H9 (cell line): ENCODE measurements around the gene METTL16. TPM values are rescaled to one million over a fixed set of nuclear protein-coding genes. Genes with fewer than 3 reads are reported as not detected.

Source experiments
- DNase-seq: peaks from one replicate; pipeline ENCODE4 v3.0.0-alpha.2; 2017
- H2AFZ ChIP-seq: one replicate; pipeline ENCODE4 v1.6.1; 2013; ENCODE audit warnings: mild to moderate bottlenecking, low read length, control low read depth, moderate library complexity
- H2AK5ac ChIP-seq: 2 replicates; pipeline ENCODE4 v1.6.1; 2013; ENCODE audit warnings: low read length, control low read depth, mixed read lengths; ENCODE audit not compliant: insufficient read length
- H2BK120ac ChIP-seq: one replicate; pipeline ENCODE4 v1.6.1; 2013; ENCODE audit warnings: low read depth, mild to moderate bottlenecking, low read length, control low read depth, inconsistent platforms; ENCODE audit not compliant: poor library complexity, severe bottlenecking
- H2BK12ac ChIP-seq: 2 replicates; pipeline ENCODE4 v1.6.1; 2013; ENCODE audit warnings: low read length, control low read depth, mixed read lengths, low read depth; ENCODE audit not compliant: insufficient read length
- H2BK15ac ChIP-seq: 2 replicates; pipeline ENCODE4 v1.6.1; 2013; ENCODE audit warnings: low read depth, low read length, control low read depth
- H2BK20ac ChIP-seq: one replicate; pipeline ENCODE4 v1.6.1; 2013; ENCODE audit warnings: low read depth, mild to moderate bottlenecking, low read length, control low read depth, inconsistent platforms; ENCODE audit not compliant: poor library complexity, severe bottlenecking
- H2BK5ac ChIP-seq: 2 replicates; pipeline ENCODE4 v1.6.1; 2013; ENCODE audit warnings: low read length, control low read depth, mixed read lengths; ENCODE audit not compliant: insufficient read length
- H3K14ac ChIP-seq: 2 replicates; pipeline ENCODE4 v1.6.1; 2013; ENCODE audit warnings: low read length, control low read depth; ENCODE audit not compliant: insufficient read depth
- H3K18ac ChIP-seq: 2 replicates; pipeline ENCODE4 v1.6.1; 2013; ENCODE audit warnings: low read depth, mild to moderate bottlenecking, mixed read lengths, low read length, control low read depth; ENCODE audit not compliant: insufficient read length
- H3K23ac ChIP-seq: 2 replicates; pipeline ENCODE4 v1.6.1; 2013; ENCODE audit warnings: low read length, control low read depth, mixed read lengths, low read depth; ENCODE audit not compliant: insufficient read length
- H3K23me2 ChIP-seq: 2 replicates; pipeline ENCODE4 v1.6.1; 2013; ENCODE audit warnings: low read depth, mild to moderate bottlenecking, mixed read lengths, low read length, control low read depth; ENCODE audit not compliant: insufficient read length, poor library complexity, severe bottlenecking
- H3K27ac ChIP-seq: 2 replicates; pipeline ENCODE4 v1.5.1; 2013; ENCODE audit warnings: low read length, control low read depth, mixed read lengths, low read depth; ENCODE audit not compliant: insufficient read length
- H3K27me3 ChIP-seq: 2 replicates; pipeline ENCODE4 v1.6.1; 2013; ENCODE audit warnings: low read length, control low read depth, inconsistent platforms; ENCODE audit not compliant: insufficient read depth
- H3K4ac ChIP-seq: 2 replicates; pipeline ENCODE4 v1.6.1; 2013; ENCODE audit warnings: low read depth, mild to moderate bottlenecking, control low read depth, inconsistent platforms, low read length, moderate library complexity
- H3K4me1 ChIP-seq: 2 replicates; pipeline ENCODE4 v1.6.1; 2013; ENCODE audit warnings: low read length, control low read depth, inconsistent platforms; ENCODE audit not compliant: insufficient read depth
- H3K4me2 ChIP-seq: 2 replicates; pipeline ENCODE4 v1.6.1; 2013; ENCODE audit warnings: low read length, control low read depth, mixed read lengths; ENCODE audit not compliant: insufficient read length, insufficient read depth
- H3K56ac ChIP-seq: 2 replicates; pipeline ENCODE4 v1.6.1; 2013; ENCODE audit warnings: low read depth, mild to moderate bottlenecking, mixed read lengths, low read length, control low read depth; ENCODE audit not compliant: insufficient read length
- H3K79me1 ChIP-seq: 2 replicates; pipeline ENCODE4 v1.6.1; 2013; ENCODE audit warnings: low read depth, mild to moderate bottlenecking, moderate library complexity, low read length, control low read depth, inconsistent platforms; ENCODE audit not compliant: insufficient read depth, poor library complexity, severe bottlenecking
- H3K79me2 ChIP-seq: 2 replicates; pipeline ENCODE4 v1.6.1; 2013; ENCODE audit warnings: low read length, control low read depth, inconsistent platforms; ENCODE audit not compliant: insufficient read depth
- H3K9ac ChIP-seq: 2 replicates; pipeline ENCODE4 v1.6.1; 2013; ENCODE audit warnings: low read length, control low read depth, mixed read lengths; ENCODE audit not compliant: insufficient read length; ENCODE audit errors: extremely low read depth
- H3K9me3 ChIP-seq: one replicate; pipeline ENCODE4 v1.6.1; 2013; ENCODE audit warnings: low read depth, low read length, inconsistent platforms; ENCODE audit not compliant: control insufficient read depth
- H3T11ph ChIP-seq: one replicate; pipeline ENCODE4 v1.6.1; 2013; ENCODE audit warnings: mild to moderate bottlenecking, low read length, control low read depth, inconsistent platforms
- H4K20me1 ChIP-seq: one replicate; pipeline ENCODE4 v1.6.1; 2013; ENCODE audit not compliant: control insufficient read depth, insufficient read length, insufficient read depth
- H4K5ac ChIP-seq: 2 replicates; pipeline ENCODE4 v1.6.1; 2013; ENCODE audit warnings: low read depth, mild to moderate bottlenecking, mixed read lengths, low read length, control low read depth; ENCODE audit not compliant: insufficient read length
- H4K8ac ChIP-seq: replicated peaks from 2 replicates; pipeline ENCODE4 v1.6.1; 2013; ENCODE audit warnings: low read length, control low read depth, mixed read lengths, low read depth; ENCODE audit not compliant: insufficient read length
- H4K91ac ChIP-seq: 2 replicates; pipeline ENCODE4 v1.6.1; 2013; ENCODE audit warnings: low read depth, mild to moderate bottlenecking, moderate library complexity, mixed read lengths, low read length, control low read depth; ENCODE audit not compliant: insufficient read length
- H3K27ac Mint-ChIP-seq, 3 experiments: 2 replicates in 2 of 3; 3 replicates in 1 of 3; pipeline ENCODE4 v1.8.0; 2020 to 2021; ENCODE audit warnings: mixed read lengths in 3 of 3, mild to moderate bottlenecking in 1 of 3, moderate library complexity in 1 of 3
- H3K27me3 Mint-ChIP-seq: 2 replicates; pipeline ENCODE4 v1.8.0; 2021; ENCODE audit warnings: low read depth, mild to moderate bottlenecking, moderate library complexity, mixed read lengths
- H3K36me3 Mint-ChIP-seq, 3 experiments: 2 replicates in 2 of 3; 3 replicates in 1 of 3; pipeline ENCODE4 v1.8.0; 2020 to 2021; ENCODE audit warnings: low read depth in 3 of 3, mixed read lengths in 3 of 3; ENCODE audit not compliant: insufficient read depth in 1 of 3
- H3K4me1 Mint-ChIP-seq, 2 experiments: 2 replicates each; pipeline ENCODE4 v1.8.0; 2020; ENCODE audit warnings: mixed read lengths in 2 of 2
- H3K4me3 Mint-ChIP-seq, 2 experiments: 2 replicates in 1 of 2; 3 replicates in 1 of 2; pipeline ENCODE4 v1.8.0; 2020 to 2021; ENCODE audit warnings: mild to moderate bottlenecking in 2 of 2, mixed read lengths in 2 of 2, moderate library complexity in 1 of 2
- H3K9me3 Mint-ChIP-seq, 2 experiments: 2 replicates in 1 of 2; 3 replicates in 1 of 2; pipeline ENCODE4 v1.8.0; 2020; ENCODE audit warnings: mild to moderate bottlenecking in 2 of 2, mixed read lengths in 2 of 2, moderate library complexity in 1 of 2
- CTCF ChIP-seq: fragments of 200-600 bp; sonication (generic); conservative IDR thresholded peaks from 3 replicates; pipeline ENCODE4 v1.8.0; 2021; ENCODE audit warnings: antibody characterized with exemption, mild to moderate bottlenecking
- WGBS: extraction: QIAGEN DNeasy Blood & Tissue Kit; methylation state at CpG from one replicate; pipeline ENCODE4 v1.1.7; 2013; ENCODE audit warnings: missing lambda C conversion rate, low lambda C conversion rate, mixed read lengths; ENCODE audit not compliant: insufficient read length; ENCODE audit errors: extremely low coverage; 5-methylcytosine and 5-hydroxymethylcytosine counted together
- total RNA-seq: library from RNA; stranded (reverse); gene quantifications from 2 replicates; pipeline ENCODE4 v1.2.1, GENCODE V29; 2021

METTL16 gene
- total RNA-seq, 1 experiment from 2014 or later, result 55.4 TPM

DNA sequence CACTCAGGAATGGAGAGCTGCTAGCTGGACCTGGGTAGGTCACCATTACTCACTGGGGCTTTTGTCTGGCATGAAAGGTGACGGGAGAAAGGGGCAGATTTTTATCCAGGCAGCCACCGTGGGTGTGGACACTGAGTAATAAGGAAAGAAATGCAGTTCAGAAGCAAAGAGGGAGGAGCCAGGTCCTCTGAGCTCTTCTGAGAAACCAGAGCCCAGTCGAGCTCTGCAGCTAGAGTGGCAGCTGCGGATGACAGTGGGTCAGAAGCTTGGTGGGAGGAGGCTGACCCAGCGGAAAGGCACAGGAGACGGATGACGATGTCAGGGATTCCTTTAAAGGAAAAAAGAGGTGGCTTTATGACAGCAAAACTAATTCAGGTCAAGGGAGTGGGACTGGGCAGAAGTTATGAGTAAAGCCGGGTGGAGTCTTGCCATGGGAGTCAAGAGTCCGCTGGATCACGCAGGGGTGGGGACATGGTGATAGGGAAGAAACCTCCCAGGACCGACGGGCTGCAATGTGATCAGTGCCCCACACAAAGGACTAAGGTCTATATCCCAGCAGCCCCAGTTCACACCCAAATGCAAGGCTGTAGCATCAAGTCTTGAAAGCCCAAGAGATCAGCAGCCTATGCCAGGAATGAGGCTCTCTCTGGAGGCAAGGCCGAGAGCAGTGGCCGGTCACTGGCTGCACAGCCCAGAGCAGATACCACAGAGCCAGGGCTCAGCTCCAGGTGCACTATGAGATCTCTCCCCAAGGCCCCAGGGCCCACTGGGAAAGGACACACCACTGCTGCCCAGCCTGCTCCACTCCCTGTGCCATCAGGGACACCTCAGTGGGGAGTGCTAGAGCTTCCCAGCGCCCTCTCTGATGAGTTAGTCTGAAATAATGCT is 104.5 kb downstream of the METTL16 start:
- no CpG with 5 or more reads among the region's 15 CpGs for WGBS

More for the DNA sequence above, 104.5 kb downstream of the METTL16 start:
- no peak overlapping the region for H4K8ac ChIP-seq
- no peak overlapping the region for H3K14ac ChIP-seq
- H4K91ac ChIP-seq, result no peak overlapping the region
- TF ChIP-seq CTCF, result no peak
- no peaks in the 10 kb centered on the region for H3K79me2 ChIP-seq
- no peak overlapping the region for H2BK120ac ChIP-seq
- no peaks in the 10 kb centered on the region for H3K27me3 ChIP-seq
- no peak overlapping the region for H3K4me2 ChIP-seq
- no peaks in the 10 kb centered on the region for H3K79me1 ChIP-seq
- H4K5ac ChIP-seq, result no peak overlapping the region
- no peak overlapping the region for H3K56ac ChIP-seq
- Mint-ChIP-seq H3K4me1 (peaks cover 7 to 12% of the 10 kb centered on the region in 2 experiments), H3K36me3 (peaks cover 3 to 14% (median 11%) of the 10 kb centered on the region in 3 experiments; a peak in 5 of 7 replicates), H3K27ac (peak overlapping the region in 2 of 3 experiments; percentile 29 to 86; a peak in 5 of 7 replicates), H3K9me3 (no peaks in the 10 kb centered on the region), H3K4me3 (no peak overlapping the region), H3K27me3 (peaks cover 4% of the 10 kb centered on the region)
- DNase-seq, result no peak
- no peaks in the 10 kb centered on the region for H3K9me3 ChIP-seq
- H3T11ph ChIP-seq, result no peak overlapping the region
- no peak overlapping the region for H3K27ac ChIP-seq
- H2AFZ ChIP-seq, result no peak overlapping the region
- H2BK20ac ChIP-seq, result no peak overlapping the region
- H3K23ac ChIP-seq, result no peak overlapping the region
- H3K23me2 ChIP-seq, result peaks cover 5% of the 10 kb centered on the region
- no peak overlapping the region for H3K18ac ChIP-seq
- no peak overlapping the region for H2BK12ac ChIP-seq
- no peak overlapping the region for H2AK5ac ChIP-seq
- H3K9ac ChIP-seq, result no peak overlapping the region
- no peaks in the 10 kb centered on the region for H4K20me1 ChIP-seq
- no peak overlapping the region for H3K4ac ChIP-seq
- no peak overlapping the region for H2BK5ac ChIP-seq
- H2BK15ac ChIP-seq, result no peak overlapping the region
- no peaks in the 10 kb centered on the region for H3K4me1 ChIP-seq
